SK-N-SH (cell line): ENCODE measurements around the gene MED19. TPM values are rescaled to one million over a fixed set of nuclear protein-coding genes. Genes with fewer than 3 reads are reported as not detected.

Source experiments
- CTCF ChIA-PET: fragments of 300-600, 350-600 bp; formaldehyde crosslinking; extraction: SDS; loops from one replicate; lab custom pipeline; 2021; lab: Yijun Ruan, JAX
- POLR2A ChIA-PET: fragments of 350-600 bp; sonication (Branson Sonifier 250); formaldehyde crosslinking; extraction: SDS; loops from one replicate; lab custom pipeline; 2020; ENCODE audit warnings: antibody characterized with exemption, inconsistent platforms; lab: Yijun Ruan, JAX
- DNase-seq: peaks from one replicate; pipeline ENCODE4 v3.0.0; 2012
- H2AFZ ChIP-seq: fragments of 200-600 bp; sonication (generic); 2 replicates; pipeline ENCODE4 v1.8.1; 2016; ENCODE audit warnings: antibody characterized with exemption, mild to moderate bottlenecking, low read depth
- H3F3A ChIP-seq: fragments of 200-600 bp; sonication (generic); replicated peaks from 2 replicates; pipeline ENCODE3; 2016; ENCODE audit warnings: antibody characterized with exemption, mild to moderate bottlenecking; ENCODE audit not compliant: insufficient read depth
- H3K27ac ChIP-seq, 2 experiments: fragments of 200-500 bp in 1 of 2; fragments of 200-600 bp in 1 of 2; sonication (Bioruptor generic) in 1 of 2; sonication (generic), shearing (Covaris generic) in 1 of 2; 2 replicates each; pipeline versions ENCODE4 v1.5.1 to v1.6.1; 2014 to 2016; ENCODE audit warnings: low read depth in 2 of 2, inconsistent platforms in 1 of 2, low read length in 1 of 2, mild to moderate bottlenecking in 1 of 2, mixed read lengths in 1 of 2
- H3K27me3 ChIP-seq: fragments of 200-600 bp; sonication (generic), shearing (Covaris generic); 2 replicates; pipeline ENCODE4 v1.6.1; 2016; ENCODE audit warnings: mixed run types; ENCODE audit not compliant: insufficient read depth
- H3K36me3 ChIP-seq, 2 experiments: fragments of 200-500 bp in 1 of 2; fragments of 200-600 bp in 1 of 2; sonication (Bioruptor generic) in 1 of 2; sonication (generic) in 1 of 2; replicated peaks in 1 of 2; 2 replicates each; pipeline versions ENCODE3 to v1.5.1; 2014 to 2016; ENCODE audit warnings: low read length in 1 of 2, mild to moderate bottlenecking in 1 of 2; ENCODE audit not compliant: insufficient read depth in 2 of 2, control insufficient read depth in 1 of 2
- H3K4me1 ChIP-seq, 2 experiments: fragments of 200-500 bp in 1 of 2; fragments of 200-600 bp in 1 of 2; sonication (Bioruptor generic) in 1 of 2; sonication (generic), shearing (Covaris generic) in 1 of 2; 2 replicates each; pipeline versions ENCODE4 v1.5.1 to v1.6.1; 2014 to 2016; ENCODE audit warnings: low read depth in 1 of 2, low read length in 1 of 2, mixed run types in 1 of 2; ENCODE audit not compliant: insufficient read depth in 2 of 2, control insufficient read depth in 1 of 2
- H3K4me2 ChIP-seq: fragments of 200-600 bp; sonication (generic), shearing (Covaris generic); 2 replicates; pipeline ENCODE4 v1.6.1; 2017; ENCODE audit warnings: mixed run types
- H3K4me3 ChIP-seq, 2 experiments: fragments of 200-500 bp in 1 of 2; fragments of 200-600 bp in 1 of 2; sonication (Bioruptor generic) in 1 of 2; sonication (generic), shearing (Covaris generic) in 1 of 2; 2 replicates each; pipeline versions ENCODE4 v1.5.1 to v1.8.1; 2014 to 2016; ENCODE audit warnings: low read depth in 2 of 2, inconsistent platforms in 1 of 2, low read length in 1 of 2, mild to moderate bottlenecking in 1 of 2, mixed read lengths in 1 of 2, moderate library complexity in 1 of 2
- H3K79me2 ChIP-seq: fragments of 200-600 bp; sonication (generic); 2 replicates; pipeline ENCODE4 v1.8.1; 2017; ENCODE audit warnings: mild to moderate bottlenecking; ENCODE audit not compliant: insufficient read depth
- H3K9ac ChIP-seq: fragments of 200-600 bp; sonication (generic); 2 replicates; pipeline ENCODE4 v1.6.1; 2017; ENCODE audit warnings: mixed run types
- H3K9me2 ChIP-seq: fragments of 200-600 bp; sonication (generic); 2 replicates; pipeline ENCODE4 v1.6.1; 2017; ENCODE audit warnings: mixed run types
- H3K9me3 ChIP-seq: fragments of 200-600 bp; sonication (generic); 2 replicates; pipeline ENCODE4 v1.6.1; 2017; ENCODE audit warnings: mixed run types, mild to moderate bottlenecking, moderate library complexity
- H4K20me1 ChIP-seq: fragments of 200-600 bp; sonication (generic); 2 replicates; pipeline ENCODE4 v1.6.1; 2017; ENCODE audit warnings: mild to moderate bottlenecking, mixed run types; ENCODE audit not compliant: insufficient read depth
- EZH2phosphoT487 ChIP-seq: fragments of 200-600 bp; sonication (generic); IDR thresholded peaks from 2 replicates; pipeline ENCODE4 v1.6.1; 2017; ENCODE audit warnings: low read depth, mixed run types, mild to moderate bottlenecking, antibody characterized with exemption, moderate library complexity, borderline replicate concordance
- FOSL2 ChIP-seq: IDR thresholded peaks from 2 replicates; pipeline ENCODE4 v1.4.0; 2012; ENCODE audit warnings: low read depth, mild to moderate bottlenecking, moderate library complexity, borderline replicate concordance
- FOXJ3 ChIP-seq: sonication (generic); formaldehyde crosslinking; IDR thresholded peaks from 2 replicates; pipeline ENCODE4 v1.5.1; 2020; ENCODE audit warnings: mild to moderate bottlenecking, missing genetic modification reagents
- GABPA ChIP-seq: IDR thresholded peaks from 2 replicates; pipeline ENCODE4 v1.4.0; 2012; ENCODE audit warnings: low read depth, mild to moderate bottlenecking
- NFIC ChIP-seq: IDR thresholded peaks from 2 replicates; pipeline ENCODE4 v1.4.0; 2012; ENCODE audit warnings: borderline replicate concordance
- NRF1 ChIP-seq: IDR thresholded peaks from 2 replicates; pipeline ENCODE4 v1.6.1; 2012; ENCODE audit warnings: low read depth, mild to moderate bottlenecking, low read length
- POLR2AphosphoS5 ChIP-seq: IDR thresholded peaks from 2 replicates; pipeline ENCODE4 v1.6.1; 2012; ENCODE audit warnings: low read depth, low read length
- RCOR1 ChIP-seq: fragments of 150-350 bp; IDR thresholded peaks from 2 replicates; pipeline ENCODE4 v1.6.1; 2017; ENCODE audit warnings: antibody characterized with exemption, low read length
- REST ChIP-seq: IDR thresholded peaks from 2 replicates; pipeline ENCODE4 v1.6.1; 2012; ENCODE audit warnings: mild to moderate bottlenecking, low read depth, low read length, moderate library complexity
- RFX5 ChIP-seq: IDR thresholded peaks from 2 replicates; pipeline ENCODE4 v1.6.1; 2012; ENCODE audit warnings: mild to moderate bottlenecking, improper control_type of control experiment, low read length
- RXRA ChIP-seq: IDR thresholded peaks from 2 replicates; pipeline ENCODE4 v1.4.0; 2012; ENCODE audit warnings: low read depth, mild to moderate bottlenecking, borderline replicate concordance
- USF2 ChIP-seq: fragments of 150-350 bp; IDR thresholded peaks from 2 replicates; pipeline ENCODE4 v1.6.1; 2017; ENCODE audit warnings: antibody characterized with exemption, low read length, low read depth, borderline replicate concordance
- ZBTB33 ChIP-seq: IDR thresholded peaks from 2 replicates; pipeline ENCODE4 v1.4.0; 2012; ENCODE audit warnings: low read depth, borderline replicate concordance
- polyA plus RNA-seq, 3 experiments: library from polyadenylated mRNA; depleted of rRNA; stranded (reverse); fragments of >200 nt; gene quantifications; 2 replicates each; pipeline ENCODE4 v1.2.3, GENCODE V29; 2012
- TF ChIP-seq, protein P1 (sequence below): IDR thresholded peaks from 2 replicates; pipeline ENCODE4 v1.4.0; 2012; ENCODE audit warnings: low read depth

Gene MED19
- polyA plus RNA-seq, 1 of the 3 experiments (the other 2 are of a cell fraction): 38.7 TPM

- H3K4me1 ChIP-seq: peaks cover 3 to 4% of the 10 kb centered on the region in 2 experiments; a peak in 3 of 4 replicates
- no peaks in the 10 kb centered on the region for H3K27me3 ChIP-seq
- no peak for TF ChIP-seq RXRA
- no peak for TF ChIP-seq NRF1
- TF ChIP-seq, protein P1, sequence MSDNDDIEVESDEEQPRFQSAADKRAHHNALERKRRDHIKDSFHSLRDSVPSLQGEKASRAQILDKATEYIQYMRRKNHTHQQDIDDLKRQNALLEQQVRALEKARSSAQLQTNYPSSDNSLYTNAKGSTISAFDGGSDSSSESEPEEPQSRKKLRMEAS: no peak
- no peak for TF ChIP-seq POLR2AphosphoS5
- TF ChIP-seq USF2: no peak
- TF ChIP-seq RFX5: no peak
- no peak for TF ChIP-seq GABPA
- no peak for TF ChIP-seq RCOR1
- no peak for TF ChIP-seq NFIC
- TF ChIP-seq EZH2phosphoT487: no peak
- no peak for TF ChIP-seq REST
- no peak for TF ChIP-seq FOXJ3 (CRISPR knock-in tag)
- TF ChIP-seq ZBTB33: no peak
- no peak for TF ChIP-seq FOSL2
- H3K36me3 ChIP-seq: peaks cover 38 to 52% of the 10 kb centered on the region in 2 experiments
- no peaks in the 10 kb centered on the region for H3K9me3 ChIP-seq
- H3K27ac ChIP-seq: no peak overlapping the region
- peaks cover 16% of the 10 kb centered on the region; the same call in 1 of the 2 replicates for H4K20me1 ChIP-seq
- DNase-seq: no peak
- no peak overlapping the region for H2AFZ ChIP-seq
- POLR2A ChIA-PET: no interaction called here
- H3K4me2 ChIP-seq: no peak overlapping the region
- H3K9ac ChIP-seq: no peak overlapping the region
- no peak overlapping the region for H3K4me3 ChIP-seq
- peaks cover 98% of the 10 kb centered on the region for H3K79me2 ChIP-seq
- CTCF ChIA-PET: no interaction called here
- H3F3A ChIP-seq: peaks cover 2% of the 10 kb centered on the region
- H3K9me2 ChIP-seq: no peaks in the 10 kb centered on the region
These were observed 37.8 kb downstream of the MED19 start for GRCh38 chr11:57674251-57674650.
